ENCODE data around the gene BAZ2B. TPM values are rescaled to one million over a fixed set of nuclear protein-coding genes. Genes with fewer than 3 reads are reported as not detected.

Gene BAZ2B
- total RNA-seq, 1 experiment from 2014 or later, result 19.9 TPM

DNA sequence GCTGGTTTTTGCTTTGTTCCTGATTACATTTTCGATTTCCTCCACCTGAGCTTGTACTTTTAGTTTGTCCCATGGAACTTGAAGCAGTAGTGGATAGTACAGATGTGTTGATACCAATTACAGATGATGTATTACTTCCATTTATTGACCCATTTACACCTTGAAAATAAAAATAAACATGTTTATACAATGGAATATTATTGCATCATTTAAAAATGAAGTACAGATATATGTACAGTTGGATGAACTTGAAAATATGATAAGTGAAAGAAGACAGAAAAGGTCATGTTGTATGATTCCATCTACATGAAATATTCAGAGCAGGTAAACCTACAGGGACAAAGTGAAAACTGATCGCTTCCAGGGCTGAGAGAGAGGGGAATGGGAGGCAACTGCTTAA, 169.5 kb downstream of the BAZ2B start:
- no peaks in the 10 kb centered on the region for H3K9me3 ChIP-seq (ENCODE audit: control insufficient read depth in 1 of 2, insufficient read depth in 1 of 2, low read depth in 1 of 2, low read length in 2 of 2)
- CTCF ChIA-PET, result no interaction called here
- no peak overlapping the region for H3K27ac ChIP-seq (ENCODE audit: low read depth, low read length)
- BruUV-seq (replicated peaks), result no TSS peak
- no peak for DNase-seq (ENCODE audit: low read depth, low spot score)
- H2AFZ ChIP-seq (ENCODE audit: low read depth, low read length, poor library complexity, severe bottlenecking), result no peak overlapping the region
- TF ChIP-seq ELF1 (IDR thresholded peaks at IDR 0.05; ENCODE audit: borderline replicate concordance, low read depth) (no peak), EZH2phosphoT487 (IDR thresholded peaks at IDR 0.05; ENCODE audit: borderline replicate concordance) (no peak), SIN3A (IDR thresholded peaks at IDR 0.05; ENCODE audit: low read depth) (no peak), ZFX (IDR thresholded peaks at IDR 0.05) (no peak), ZNF274 (IDR thresholded peaks at IDR 0.05; ENCODE audit: low read depth, low read length) (no peak), YY1 (IDR thresholded peaks at IDR 0.05; ENCODE audit: extremely low read depth, insufficient replicate concordance, low read depth, low read length) (no peak), EGR1 (IDR thresholded peaks at IDR 0.05; ENCODE audit: low read depth) (no peak), CBX3 (IDR thresholded peaks at IDR 0.05; ENCODE audit: low read depth) (no peak), RAD21 (IDR thresholded peaks at IDR 0.05; ENCODE audit: low read depth) (no peak), SP1 (IDR thresholded peaks at IDR 0.05; ENCODE audit: low read depth) (no peak)
- TF ChIP-seq, protein P1, sequence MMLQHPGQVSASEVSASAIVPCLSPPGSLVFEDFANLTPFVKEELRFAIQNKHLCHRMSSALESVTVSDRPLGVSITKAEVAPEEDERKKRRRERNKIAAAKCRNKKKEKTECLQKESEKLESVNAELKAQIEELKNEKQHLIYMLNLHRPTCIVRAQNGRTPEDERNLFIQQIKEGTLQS (IDR thresholded peaks at IDR 0.05), result no peak
- TF ChIP-seq, protein P2, sequence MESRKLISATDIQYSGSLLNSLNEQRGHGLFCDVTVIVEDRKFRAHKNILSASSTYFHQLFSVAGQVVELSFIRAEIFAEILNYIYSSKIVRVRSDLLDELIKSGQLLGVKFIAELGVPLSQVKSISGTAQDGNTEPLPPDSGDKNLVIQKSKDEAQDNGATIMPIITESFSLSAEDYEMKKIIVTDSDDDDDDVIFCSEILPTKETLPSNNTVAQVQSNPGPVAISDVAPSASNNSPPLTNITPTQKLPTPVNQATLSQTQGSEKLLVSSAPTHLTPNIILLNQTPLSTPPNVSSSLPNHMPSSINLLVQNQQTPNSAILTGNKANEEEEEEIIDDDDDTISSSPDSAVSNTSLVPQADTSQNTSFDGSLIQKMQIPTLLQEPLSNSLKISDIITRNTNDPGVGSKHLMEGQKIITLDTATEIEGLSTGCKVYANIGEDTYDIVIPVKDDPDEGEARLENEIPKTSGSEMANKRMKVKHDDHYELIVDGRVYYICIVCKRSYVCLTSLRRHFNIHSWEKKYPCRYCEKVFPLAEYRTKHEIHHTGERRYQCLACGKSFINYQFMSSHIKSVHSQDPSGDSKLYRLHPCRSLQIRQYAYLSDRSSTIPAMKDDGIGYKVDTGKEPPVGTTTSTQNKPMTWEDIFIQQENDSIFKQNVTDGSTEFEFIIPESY (IDR thresholded peaks at IDR 0.05; ENCODE audit: extremely low read depth, insufficient replicate concordance, low read length), result no peak
- TF ChIP-seq, protein P3, sequence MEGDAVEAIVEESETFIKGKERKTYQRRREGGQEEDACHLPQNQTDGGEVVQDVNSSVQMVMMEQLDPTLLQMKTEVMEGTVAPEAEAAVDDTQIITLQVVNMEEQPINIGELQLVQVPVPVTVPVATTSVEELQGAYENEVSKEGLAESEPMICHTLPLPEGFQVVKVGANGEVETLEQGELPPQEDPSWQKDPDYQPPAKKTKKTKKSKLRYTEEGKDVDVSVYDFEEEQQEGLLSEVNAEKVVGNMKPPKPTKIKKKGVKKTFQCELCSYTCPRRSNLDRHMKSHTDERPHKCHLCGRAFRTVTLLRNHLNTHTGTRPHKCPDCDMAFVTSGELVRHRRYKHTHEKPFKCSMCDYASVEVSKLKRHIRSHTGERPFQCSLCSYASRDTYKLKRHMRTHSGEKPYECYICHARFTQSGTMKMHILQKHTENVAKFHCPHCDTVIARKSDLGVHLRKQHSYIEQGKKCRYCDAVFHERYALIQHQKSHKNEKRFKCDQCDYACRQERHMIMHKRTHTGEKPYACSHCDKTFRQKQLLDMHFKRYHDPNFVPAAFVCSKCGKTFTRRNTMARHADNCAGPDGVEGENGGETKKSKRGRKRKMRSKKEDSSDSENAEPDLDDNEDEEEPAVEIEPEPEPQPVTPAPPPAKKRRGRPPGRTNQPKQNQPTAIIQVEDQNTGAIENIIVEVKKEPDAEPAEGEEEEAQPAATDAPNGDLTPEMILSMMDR (IDR thresholded peaks at IDR 0.05 in 2 of 3, conservative IDR thresholded peaks at IDR 0.05 in 1 of 3; ENCODE audit: borderline replicate concordance in 1 of 3, insufficient read depth in 1 of 3, low read depth in 2 of 3, low read length in 2 of 3), result no peak
- POLR2A ChIA-PET, result no interaction called here
- no peaks in the 10 kb centered on the region for H3K79me2 ChIP-seq (ENCODE audit: insufficient read depth, low read length)
- H3K4me3 ChIP-seq (replicated peaks in 1 of 2; ENCODE audit: low read depth in 1 of 2, low read length in 2 of 2), result no peak overlapping the region
- no peak overlapping the region for H3K4me2 ChIP-seq (ENCODE audit: low read length)
- RAD21 ChIA-PET (ENCODE audit: low non-redundant PET in 1 of 2, low total read pairs in 2 of 2, uncharacterized antibody in 2 of 2, unreplicated experiment in 2 of 2), result no interaction called here
- H3K36me3 ChIP-seq (ENCODE audit: control insufficient read depth in 1 of 2, insufficient read depth in 2 of 2, low read length in 2 of 2), result no peaks in the 10 kb centered on the region
- H3K9ac ChIP-seq (ENCODE audit: low read length), result no peak overlapping the region
- no peak for ATAC-seq
- no peaks in the 10 kb centered on the region for H3K9me2 ChIP-seq (ENCODE audit: insufficient read depth)
- no peaks in the 10 kb centered on the region for H4K20me1 ChIP-seq (ENCODE audit: insufficient read depth)
- intact Hi-C loops (cut with micrococcal nuclease), result no loop called here
- no peaks in the 10 kb centered on the region for H3K4me1 ChIP-seq (ENCODE audit: control insufficient read depth in 1 of 2, insufficient read depth in 2 of 2, low read length in 2 of 2)
- no peaks in the 10 kb centered on the region for H3K27me3 ChIP-seq (ENCODE audit: insufficient read depth, low read length)
